Measurements from ENCODE around the gene PIGO.

The PIGO gene

GRCh38 chr9:35078066-35078465, 18.3 kb downstream of the PIGO start:
- Histone ChIP-seq H3K9me3 (ENCODE audit: insufficient read depth, low read length) (no peaks in the 10 kb centered on the region), H3K4me3 (ENCODE audit: low read length) (peak overlapping the region; percentile 93; the same call in 1 of the 2 replicates), H3K27me3 (ENCODE audit: low read depth, low read length) (no peaks in the 10 kb centered on the region), H4K20me1 (ENCODE audit: insufficient read depth, low read length) (no peaks in the 10 kb centered on the region), H2AFZ (ENCODE audit: low read depth, low read length) (no peak overlapping the region), H3K36me3 (replicated peaks; ENCODE audit: low read depth, low read length) (peaks cover 18% of the 10 kb centered on the region), H3K27ac (ENCODE audit: low read length) (no peak overlapping the region), H3K9ac (ENCODE audit: low read length) (peak overlapping the region; percentile 91; the same call in 1 of the 2 replicates), H3K4me1 (ENCODE audit: low read length) (peaks cover 18% of the 10 kb centered on the region), H3K79me2 (ENCODE audit: low read length) (peaks cover 20% of the 10 kb centered on the region), H3K4me2 (ENCODE audit: low read length) (peak overlapping the region; percentile 95)
- TF ChIP-seq CTCF (IDR thresholded peaks at IDR 0.05; ENCODE audit: low read depth, low read length), result no peak
- no peak for TF ChIP-seq EZH2phosphoT487 (IDR thresholded peaks at IDR 0.05; ENCODE audit: low read depth)

GRCh38 chr9:35076848-35077247, 19.5 kb downstream of the PIGO start:
- H3K27me3 ChIP-seq (ENCODE audit: low read depth, low read length), result no peaks in the 10 kb centered on the region
- H3K4me1 ChIP-seq (ENCODE audit: low read length), result peaks cover 22% of the 10 kb centered on the region
- no peak overlapping the region for H3K4me2 ChIP-seq (ENCODE audit: low read length)
- peaks cover 25% of the 10 kb centered on the region for H3K79me2 ChIP-seq (ENCODE audit: low read length)
- no peak overlapping the region for H3K4me3 ChIP-seq (ENCODE audit: low read length)
- no peaks in the 10 kb centered on the region for H4K20me1 ChIP-seq (ENCODE audit: insufficient read depth, low read length)
- no peak overlapping the region for H3K27ac ChIP-seq (ENCODE audit: low read length)
- no peaks in the 10 kb centered on the region for H3K9me3 ChIP-seq (ENCODE audit: insufficient read depth, low read length)
- H3K9ac ChIP-seq (ENCODE audit: low read length), result no peak overlapping the region
- no peak overlapping the region for H2AFZ ChIP-seq (ENCODE audit: low read depth, low read length)
- H3K36me3 ChIP-seq (replicated peaks; ENCODE audit: low read depth, low read length), result peaks cover 18% of the 10 kb centered on the region
- no peak for TF ChIP-seq EZH2phosphoT487 (IDR thresholded peaks at IDR 0.05; ENCODE audit: low read depth)
- TF ChIP-seq CTCF (IDR thresholded peaks at IDR 0.05; ENCODE audit: low read depth, low read length), result no peak

GRCh38 chr9:35075358-35075757, 21.0 kb downstream of the PIGO start:
- TF ChIP-seq CTCF (IDR thresholded peaks at IDR 0.05; ENCODE audit: low read depth, low read length) (no peak), EZH2phosphoT487 (IDR thresholded peaks at IDR 0.05; ENCODE audit: low read depth) (no peak)
- peaks cover 40% of the 10 kb centered on the region for H3K79me2 ChIP-seq (ENCODE audit: low read length)
- H3K4me3 ChIP-seq (ENCODE audit: low read length), result no peak overlapping the region
- H4K20me1 ChIP-seq (ENCODE audit: insufficient read depth, low read length), result peaks cover 11% of the 10 kb centered on the region
- peaks cover 28% of the 10 kb centered on the region for H3K4me1 ChIP-seq (ENCODE audit: low read length)
- H3K9me3 ChIP-seq (ENCODE audit: insufficient read depth, low read length), result no peaks in the 10 kb centered on the region
- H3K27me3 ChIP-seq (ENCODE audit: low read depth, low read length), result no peaks in the 10 kb centered on the region
- H2AFZ ChIP-seq (ENCODE audit: low read depth, low read length), result no peak overlapping the region
- no peak overlapping the region for H3K4me2 ChIP-seq (ENCODE audit: low read length)
- H3K27ac ChIP-seq (ENCODE audit: low read length), result no peak overlapping the region
- no peak overlapping the region for H3K9ac ChIP-seq (ENCODE audit: low read length)
- H3K36me3 ChIP-seq (replicated peaks; ENCODE audit: low read depth, low read length), result peaks cover 22% of the 10 kb centered on the region

GRCh38 chr9:35074791-35075190, 21.6 kb downstream of the PIGO start:
- H3K36me3 ChIP-seq (replicated peaks; ENCODE audit: low read depth, low read length), result peaks cover 28% of the 10 kb centered on the region
- H4K20me1 ChIP-seq (ENCODE audit: insufficient read depth, low read length), result peaks cover 17% of the 10 kb centered on the region
- no peak for TF ChIP-seq EZH2phosphoT487 (IDR thresholded peaks at IDR 0.05; ENCODE audit: low read depth)
- no peak for TF ChIP-seq CTCF (IDR thresholded peaks at IDR 0.05; ENCODE audit: low read depth, low read length)
- H3K27me3 ChIP-seq (ENCODE audit: low read depth, low read length), result no peaks in the 10 kb centered on the region
- H3K27ac ChIP-seq (ENCODE audit: low read length), result no peak overlapping the region
- no peaks in the 10 kb centered on the region for H3K9me3 ChIP-seq (ENCODE audit: insufficient read depth, low read length)
- no peak overlapping the region for H3K4me3 ChIP-seq (ENCODE audit: low read length)
- H3K4me1 ChIP-seq (ENCODE audit: low read length), result peaks cover 34% of the 10 kb centered on the region
- no peak overlapping the region for H3K4me2 ChIP-seq (ENCODE audit: low read length)
- H3K79me2 ChIP-seq (ENCODE audit: low read length), result peaks cover 45% of the 10 kb centered on the region
- no peak overlapping the region for H2AFZ ChIP-seq (ENCODE audit: low read depth, low read length)
- no peak overlapping the region for H3K9ac ChIP-seq (ENCODE audit: low read length)
